NCI-H2107 treated with DMSO at 0.1 percent for 48 hours (cell line): Measurements from ENCODE around the gene TEX36.
"Not testable (repeated sequence)": the region's sequence is repeated elsewhere in the genome, so short reads cannot be mapped to it uniquely, and the experiment has no call there.

Source experiments
- DNase-seq: peaks from one replicate; lab custom pipeline; 2025; ENCODE audit not compliant: unreplicated experiment; lab: John Stamatoyannopoulos, UW

Gene TEX36

DNA sequence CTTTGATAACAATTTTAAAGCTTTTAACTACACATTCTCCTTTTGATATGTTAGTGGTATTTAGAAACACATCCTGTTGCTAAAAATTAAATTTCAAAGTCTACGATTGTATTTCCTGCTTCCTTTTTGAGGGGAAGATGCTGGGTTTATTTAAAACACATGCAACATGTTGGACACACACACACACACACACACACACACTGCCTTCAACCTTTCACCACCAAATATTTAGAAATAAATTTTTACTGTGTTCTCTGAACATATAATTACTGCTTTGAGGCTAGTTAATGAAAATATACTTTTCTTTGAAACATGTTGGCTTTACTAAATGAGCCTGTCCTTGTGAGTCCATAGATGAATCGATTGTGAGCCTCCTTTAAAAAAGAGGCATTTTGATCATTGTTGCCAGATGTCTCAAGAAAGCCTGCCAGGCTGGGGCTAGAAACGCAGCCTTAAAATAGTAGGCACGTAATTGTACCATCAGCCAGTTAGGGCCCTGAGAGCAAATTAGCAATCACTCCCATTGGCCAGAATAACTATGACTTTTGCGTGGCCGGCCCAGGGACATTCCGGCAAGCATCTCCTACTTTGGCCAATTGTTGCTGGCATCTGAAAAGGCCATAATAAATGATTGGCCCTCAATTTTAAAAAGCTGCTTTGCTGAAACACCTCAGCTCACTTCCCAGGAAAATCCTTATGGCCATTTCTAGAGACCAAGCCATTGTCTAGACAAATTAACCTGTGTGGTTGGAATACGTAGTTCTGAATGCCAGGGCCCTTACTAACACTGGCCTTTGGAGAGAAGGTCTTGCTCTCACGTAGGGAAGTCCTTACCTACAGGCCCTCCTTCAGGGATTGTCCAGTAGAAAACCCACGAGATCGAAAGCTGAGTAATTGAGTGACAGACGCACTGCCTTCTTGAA is 9.9 kb upstream of the TEX36 start:
- DNase-seq = no peak

DNA sequence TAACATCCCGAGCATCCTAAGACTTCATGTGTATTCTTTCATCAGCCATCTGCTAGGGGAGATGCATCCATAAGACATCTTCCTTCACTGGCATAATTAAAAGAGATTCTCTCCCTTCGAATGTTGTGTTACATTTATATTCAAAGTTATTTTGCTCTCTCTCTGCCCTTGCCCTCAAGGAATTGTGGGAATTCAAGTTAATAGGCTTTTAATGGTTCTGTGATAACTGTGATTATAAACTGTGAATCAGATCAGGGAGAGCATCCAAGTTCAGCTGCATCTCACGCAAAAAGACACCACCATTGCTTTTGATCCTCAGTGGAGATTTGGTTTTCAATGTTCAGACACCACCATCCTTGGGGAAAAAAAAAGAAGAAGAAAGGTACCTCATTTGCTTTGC is 9.2 kb upstream of the TEX36 start:
- DNase-seq = no peak

DNA sequence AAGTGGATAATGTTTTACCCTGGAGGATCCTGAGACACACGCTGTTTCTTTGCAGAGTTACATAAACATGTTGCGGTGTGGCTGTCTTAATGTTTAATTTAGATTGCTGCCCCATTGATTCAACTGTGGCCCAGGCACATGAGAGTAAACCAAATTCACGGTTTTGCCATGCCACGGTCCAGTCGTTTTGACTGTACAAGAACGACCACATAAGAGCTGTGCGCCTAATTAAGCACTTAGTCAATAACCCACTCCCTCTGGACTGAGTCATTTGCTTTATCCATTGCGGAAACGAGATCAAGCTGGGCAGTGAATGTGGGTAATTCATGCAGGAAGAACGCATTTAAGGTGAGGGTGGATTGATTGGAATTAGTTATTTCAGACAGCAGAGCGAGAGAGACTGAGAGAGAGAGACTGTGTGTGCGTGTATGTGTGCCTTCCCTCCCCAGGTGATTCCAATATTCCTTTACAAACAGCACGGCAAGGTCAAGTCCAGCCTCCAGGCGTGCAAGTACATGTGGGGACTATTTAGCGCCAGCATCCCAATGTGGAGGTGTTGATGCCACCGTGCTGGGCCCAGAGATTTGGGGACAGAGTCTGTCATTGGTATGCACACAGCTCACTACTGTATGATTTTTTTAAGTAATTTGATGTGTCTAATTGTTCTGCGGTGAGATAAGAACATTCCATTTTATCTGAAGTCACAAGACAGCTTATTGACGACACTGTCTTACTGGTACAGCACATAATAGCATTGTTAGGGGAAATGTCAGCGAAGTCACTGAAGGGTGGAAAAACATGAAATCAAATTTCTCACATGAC is 8.4 kb upstream of the TEX36 start:
- DNase-seq = no peak

- no peak for DNase-seq
Observed at GRCh38 chr10:125689955-125690569, 7.1 kb upstream of the TEX36 start.

GRCh38 chr10:125687507-125688185 is 4.7 kb upstream of the TEX36 start:
- DNase-seq = no peak

GRCh38 chr10:125684581-125684980 is 1.6 kb upstream of the TEX36 start:
- no peak for DNase-seq

DNA sequence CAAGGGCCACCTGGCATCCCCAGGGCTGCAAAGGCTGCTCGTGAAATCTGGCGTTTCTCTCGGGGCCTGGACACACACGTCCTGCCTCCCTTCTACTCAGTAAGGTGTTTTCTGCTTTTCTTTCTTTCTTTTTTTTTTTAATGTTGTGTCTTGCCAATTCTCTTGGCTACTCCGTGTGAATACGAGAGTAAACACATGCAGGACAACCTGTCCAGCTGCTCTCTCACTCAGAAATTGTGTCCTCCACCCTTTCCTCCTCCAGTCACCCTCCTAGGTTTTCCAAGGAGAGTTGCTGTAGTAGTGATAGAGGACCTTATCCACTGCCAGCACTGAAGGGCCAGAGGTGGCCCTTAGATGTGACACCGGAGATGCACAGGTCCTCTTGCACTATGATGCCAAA is 858 bp upstream of the TEX36 start:
- no peak for DNase-seq

DNA sequence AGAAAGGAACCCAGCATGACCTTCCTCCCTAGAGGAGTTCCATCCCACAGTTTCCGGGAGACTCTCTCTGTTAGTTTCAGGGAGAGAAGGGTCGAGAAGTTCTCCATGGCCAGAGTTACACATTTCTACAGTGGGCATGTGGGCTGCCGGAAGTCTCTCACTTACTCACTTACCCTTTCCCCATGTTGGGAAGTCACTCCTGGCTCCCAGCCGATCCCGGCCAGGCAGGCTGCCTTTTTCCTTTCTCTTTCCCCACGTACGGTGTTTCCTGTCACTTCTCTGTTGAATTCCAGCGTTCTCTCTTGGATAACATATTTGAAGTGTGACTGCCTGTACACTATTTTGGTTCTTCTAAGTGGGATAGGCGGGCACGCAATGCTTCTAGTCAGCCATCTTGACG is 3.5 kb downstream of the TEX36 start:
- DNase-seq = no peak

DNA sequence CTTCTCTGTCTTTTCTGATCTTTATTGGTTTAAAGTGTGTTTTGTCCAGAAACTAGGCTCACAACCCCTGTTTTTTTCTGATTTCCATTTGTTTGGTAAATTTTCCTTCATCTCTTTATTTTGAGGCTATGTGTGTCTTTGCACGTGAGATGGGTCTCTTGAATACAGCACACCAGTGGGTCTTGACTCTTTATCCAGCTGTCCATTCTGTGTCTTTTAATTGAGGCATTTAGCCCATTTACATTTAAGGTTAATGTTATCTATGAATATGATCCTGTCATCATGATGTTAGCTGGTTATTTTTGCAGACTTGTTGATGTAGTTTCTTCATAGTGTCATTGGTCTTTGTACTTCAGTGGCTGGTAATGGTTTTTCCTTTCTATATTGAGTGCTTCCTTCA is 10.1 kb downstream of the TEX36 start:
- DNase-seq = no peak

DNA sequence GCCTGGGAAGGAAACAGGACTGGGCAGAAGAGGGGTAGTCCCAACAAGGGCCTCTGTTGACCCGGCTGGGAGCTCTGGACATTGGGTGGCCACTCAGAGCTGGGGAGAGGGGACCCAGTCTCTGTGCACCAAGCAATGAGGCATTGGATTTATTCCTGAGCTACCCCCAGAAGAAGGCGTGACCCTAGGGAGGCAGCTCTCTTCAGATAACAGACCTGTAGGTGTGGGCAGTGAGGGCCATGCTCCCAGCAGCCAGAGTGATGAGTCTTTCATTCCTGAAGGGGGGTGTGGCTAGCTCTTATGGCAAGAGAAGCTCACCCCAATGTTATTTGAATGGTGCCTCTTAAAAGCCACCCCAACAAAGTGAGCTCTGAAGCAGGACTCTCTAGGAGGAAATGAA is 20.4 kb downstream of the TEX36 start:
- DNase-seq = no peak

GRCh38 chr10:125661941-125662515 is 20.9 kb downstream of the TEX36 start:
- no peak for DNase-seq

GRCh38 chr10:125661431-125661940 is 21.5 kb downstream of the TEX36 start:
- DNase-seq = no peak

DNA sequence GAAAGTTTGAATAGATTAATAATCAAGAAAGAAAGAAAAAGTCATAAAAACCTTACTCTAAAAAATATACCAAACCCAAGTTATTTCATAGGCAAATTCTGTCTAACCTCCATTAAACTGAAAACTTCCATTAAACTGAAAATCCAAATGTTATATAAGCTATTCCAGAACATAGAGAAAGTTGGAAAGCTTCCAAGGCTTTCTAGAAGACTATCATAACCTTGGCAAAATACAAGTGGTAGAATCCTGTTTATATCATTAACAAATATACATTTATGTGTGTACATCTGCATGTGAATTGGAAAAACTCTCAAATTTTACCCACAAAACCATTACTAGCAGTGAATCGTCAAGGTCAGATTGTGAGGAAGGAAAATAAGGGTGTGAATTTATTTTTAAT is 23.9 kb downstream of the TEX36 start:
- DNase-seq = no peak

- DNase-seq = no peak
Observed at GRCh38 chr10:125656523-125656922, 26.4 kb downstream of the TEX36 start.

- not testable (repeated sequence) for DNase-seq
Observed at GRCh38 chr10:125653113-125653512, 29.9 kb downstream of the TEX36 start.

DNA sequence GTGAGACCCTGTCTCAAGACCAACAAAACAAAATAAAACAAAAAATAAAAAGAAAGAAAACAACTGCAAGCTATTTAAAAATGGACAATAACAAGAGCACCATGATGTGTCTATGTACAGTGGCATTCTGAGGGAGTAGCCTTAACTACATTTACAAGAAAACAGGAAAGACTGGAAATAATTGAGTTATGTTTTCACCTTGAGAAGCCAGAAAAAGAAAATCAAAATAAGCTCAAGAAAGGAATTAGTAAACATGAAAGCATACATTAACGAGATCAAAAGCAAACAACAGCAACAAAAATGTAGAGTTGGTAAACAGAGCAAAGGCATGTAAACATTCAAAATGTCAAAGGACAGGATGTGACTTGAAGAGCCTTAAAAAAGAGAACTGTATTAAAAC is 36.7 kb downstream of the TEX36 start:
- DNase-seq = no peak

DNA sequence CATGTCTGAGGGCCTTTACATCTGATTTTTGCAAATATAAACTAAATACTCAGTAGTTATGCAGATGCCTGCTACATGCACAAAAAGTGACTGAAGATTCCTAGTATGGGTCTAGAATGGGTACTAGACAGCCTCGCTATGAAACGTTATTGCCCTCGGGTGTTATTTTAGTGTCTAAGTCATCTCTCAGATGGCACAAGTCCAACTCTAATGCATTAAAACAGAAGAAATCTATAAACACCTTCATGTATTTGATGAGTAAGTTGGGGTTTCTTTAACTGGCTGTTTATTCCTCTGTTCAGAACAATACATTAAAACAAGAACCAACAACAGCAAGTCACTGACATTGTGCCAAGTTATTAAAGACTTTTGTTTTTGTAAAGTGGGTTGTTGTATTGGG is 41.6 kb downstream of the TEX36 start:
- no peak for DNase-seq

- no peak for DNase-seq
Observed at GRCh38 chr10:125640653-125641052, 42.3 kb downstream of the TEX36 start.

- no peak for DNase-seq
Observed at GRCh38 chr10:125639846-125640245, 43.1 kb downstream of the TEX36 start.

DNA sequence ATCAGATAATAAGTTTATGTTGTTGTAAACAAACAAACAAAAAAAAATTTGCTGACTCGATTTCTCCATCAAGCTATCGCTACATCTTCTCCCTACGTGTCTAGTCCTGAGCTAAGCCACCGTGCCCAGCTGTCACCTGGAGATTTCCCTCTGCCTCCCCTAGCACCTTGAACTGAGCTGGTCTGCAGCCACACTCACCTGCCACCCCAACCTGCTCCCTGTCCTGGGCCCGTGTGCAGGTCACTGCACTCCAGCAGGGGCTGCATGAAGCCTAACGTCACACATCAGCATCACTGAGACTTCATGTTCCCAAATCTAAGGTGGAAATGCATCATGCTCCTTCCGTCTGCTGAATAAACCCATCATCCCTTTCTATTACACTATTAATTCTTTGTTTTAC is 44.4 kb downstream of the TEX36 start:
- DNase-seq = no peak

- DNase-seq = no peak
Observed at GRCh38 chr10:125637496-125637895, 45.5 kb downstream of the TEX36 start.
